GM12864 (cell line): ENCODE data around the gene HAGHL.

ENCODE experiments used
- DNase-seq: peaks from one replicate; pipeline ENCODE4 v3.0.0-alpha.2; 2011; ENCODE audit warnings: low read depth
- H3K4me3 ChIP-seq: 2 replicates; pipeline ENCODE4 v1.5.1; 2011; ENCODE audit warnings: mild to moderate bottlenecking, low read depth, low read length, control low read depth
- TF ChIP-seq, protein P1 (sequence below): IDR thresholded peaks from 2 replicates; pipeline ENCODE4 v1.5.1; 2011; ENCODE audit warnings: low read depth, mild to moderate bottlenecking, moderate library complexity, low read length, control low read depth, inconsistent platforms; ENCODE audit errors: missing control alignments

HAGHL gene

DNA sequence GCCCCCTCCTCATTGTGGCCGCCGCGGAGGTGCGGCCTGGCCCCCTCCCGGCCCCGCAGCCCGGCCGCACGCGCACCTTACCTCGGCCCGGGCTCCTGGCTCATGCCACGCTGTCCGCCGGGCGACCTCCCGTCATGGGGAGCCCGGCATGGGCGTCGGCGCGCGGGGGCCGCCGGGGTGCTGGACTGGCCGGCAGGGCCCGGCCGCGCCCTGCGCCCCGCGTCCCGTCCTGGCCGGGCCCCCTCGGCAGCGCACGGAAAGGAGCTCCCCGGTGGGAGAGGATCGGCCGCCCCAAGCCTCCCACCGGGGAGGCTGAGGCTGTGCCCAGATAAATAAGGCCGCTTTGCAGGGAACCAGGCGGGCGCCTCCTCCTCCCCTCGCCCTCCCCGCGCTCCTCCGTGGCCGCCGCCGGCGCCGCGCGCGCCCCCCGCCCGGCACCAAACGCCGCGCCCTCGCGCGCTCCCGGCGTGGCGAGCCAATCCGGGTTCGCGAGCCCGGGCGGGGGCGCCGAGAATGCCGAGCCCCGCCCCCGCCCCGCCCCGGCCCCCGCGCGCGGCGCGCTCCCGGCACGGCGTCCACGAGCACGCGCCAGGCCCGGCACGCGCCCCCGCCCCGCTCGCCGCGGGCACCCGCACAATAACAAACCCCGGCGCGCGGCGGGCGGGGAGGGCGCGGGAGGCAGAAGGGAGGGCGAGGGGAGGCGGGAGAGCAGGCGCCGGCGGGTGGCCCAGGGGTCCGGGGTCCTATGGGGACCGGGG is 21.3 kb upstream of the HAGHL start, which contains the start of gene FBXL16:
FBXL16 (minus strand) TSS at position 371 of the 758 bp plus-strand sequence. CDS start 8,396 bp downstream, outside the sequence.
- H3K4me3 ChIP-seq, result no peak within 1 kb of the TSS
- TF ChIP-seq, protein P1, sequence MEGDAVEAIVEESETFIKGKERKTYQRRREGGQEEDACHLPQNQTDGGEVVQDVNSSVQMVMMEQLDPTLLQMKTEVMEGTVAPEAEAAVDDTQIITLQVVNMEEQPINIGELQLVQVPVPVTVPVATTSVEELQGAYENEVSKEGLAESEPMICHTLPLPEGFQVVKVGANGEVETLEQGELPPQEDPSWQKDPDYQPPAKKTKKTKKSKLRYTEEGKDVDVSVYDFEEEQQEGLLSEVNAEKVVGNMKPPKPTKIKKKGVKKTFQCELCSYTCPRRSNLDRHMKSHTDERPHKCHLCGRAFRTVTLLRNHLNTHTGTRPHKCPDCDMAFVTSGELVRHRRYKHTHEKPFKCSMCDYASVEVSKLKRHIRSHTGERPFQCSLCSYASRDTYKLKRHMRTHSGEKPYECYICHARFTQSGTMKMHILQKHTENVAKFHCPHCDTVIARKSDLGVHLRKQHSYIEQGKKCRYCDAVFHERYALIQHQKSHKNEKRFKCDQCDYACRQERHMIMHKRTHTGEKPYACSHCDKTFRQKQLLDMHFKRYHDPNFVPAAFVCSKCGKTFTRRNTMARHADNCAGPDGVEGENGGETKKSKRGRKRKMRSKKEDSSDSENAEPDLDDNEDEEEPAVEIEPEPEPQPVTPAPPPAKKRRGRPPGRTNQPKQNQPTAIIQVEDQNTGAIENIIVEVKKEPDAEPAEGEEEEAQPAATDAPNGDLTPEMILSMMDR, result no peak
- no peak for DNase-seq

DNA sequence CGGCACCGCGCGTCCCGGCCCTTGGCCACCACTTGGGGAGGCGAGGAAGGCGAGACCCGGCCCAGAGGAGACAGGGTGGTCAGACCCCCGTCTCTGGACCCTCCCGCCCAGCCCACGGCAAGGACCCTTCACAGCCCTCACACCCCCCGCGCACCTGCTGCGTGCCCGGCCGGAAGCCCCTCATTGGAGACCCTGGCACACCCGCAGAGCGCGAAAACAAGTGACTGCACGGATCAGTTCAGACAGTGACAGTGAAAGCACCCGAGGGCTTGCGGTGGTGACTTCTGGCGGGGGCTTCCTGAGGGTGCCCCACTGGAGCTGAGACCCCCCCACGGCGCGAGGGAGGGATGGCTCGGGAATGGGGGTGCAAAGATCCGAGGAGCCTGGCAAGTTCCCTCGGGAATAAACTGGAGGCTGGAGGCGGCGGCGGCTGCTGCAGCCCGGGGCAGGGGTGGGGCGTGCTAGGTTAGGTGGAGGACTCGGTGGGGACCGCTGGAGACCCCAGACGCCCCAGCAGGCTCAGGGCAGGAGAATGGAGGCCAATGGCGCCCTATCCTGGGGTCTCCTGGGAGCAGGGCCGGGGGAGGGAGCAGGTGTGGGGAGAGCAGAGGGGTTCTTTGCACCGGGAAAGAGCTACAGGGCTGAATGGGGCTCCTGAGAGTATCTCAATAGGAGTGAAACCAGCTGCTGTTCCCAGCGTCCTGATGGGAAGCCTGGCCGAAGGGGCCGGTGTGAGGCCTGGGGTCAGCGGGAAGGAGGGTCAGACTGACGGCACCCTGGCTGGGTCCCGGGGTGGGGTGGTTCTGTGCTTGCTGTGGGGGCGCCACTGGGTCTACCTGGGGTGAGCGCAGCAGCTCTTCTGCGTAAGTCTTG is 20.5 kb upstream of the HAGHL start:
- H3K4me3 ChIP-seq, result no peak overlapping the region
- no peak for DNase-seq
- TF ChIP-seq, protein P1, result no peak

DNA sequence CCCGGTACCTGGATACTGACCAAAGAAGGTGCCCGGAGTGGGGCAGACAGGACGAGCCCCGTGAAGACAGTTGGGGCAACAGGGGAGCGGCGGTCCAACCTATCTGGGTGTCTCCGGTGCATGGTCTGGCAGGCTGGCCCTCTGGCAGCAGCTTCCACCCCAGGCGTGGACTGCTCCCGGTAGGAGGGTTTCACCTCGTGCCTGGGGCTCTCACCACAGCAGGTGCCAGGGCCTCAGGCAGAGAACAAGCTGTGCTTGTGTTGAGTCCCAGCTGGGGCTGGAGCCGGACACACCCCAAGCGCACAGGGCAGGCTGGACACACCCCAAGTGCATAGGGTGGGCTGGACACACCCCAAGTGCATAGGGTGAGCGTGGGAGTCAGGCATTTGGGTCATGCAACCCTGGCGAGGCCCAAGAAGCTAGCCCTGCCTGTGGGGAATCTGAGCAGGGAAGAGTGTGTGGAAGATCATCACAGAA is 19.8 kb upstream of the HAGHL start:
- H3K4me3 ChIP-seq, result no peak overlapping the region
- TF ChIP-seq, protein P1, result no peak
- DNase-seq, result no peak

DNA sequence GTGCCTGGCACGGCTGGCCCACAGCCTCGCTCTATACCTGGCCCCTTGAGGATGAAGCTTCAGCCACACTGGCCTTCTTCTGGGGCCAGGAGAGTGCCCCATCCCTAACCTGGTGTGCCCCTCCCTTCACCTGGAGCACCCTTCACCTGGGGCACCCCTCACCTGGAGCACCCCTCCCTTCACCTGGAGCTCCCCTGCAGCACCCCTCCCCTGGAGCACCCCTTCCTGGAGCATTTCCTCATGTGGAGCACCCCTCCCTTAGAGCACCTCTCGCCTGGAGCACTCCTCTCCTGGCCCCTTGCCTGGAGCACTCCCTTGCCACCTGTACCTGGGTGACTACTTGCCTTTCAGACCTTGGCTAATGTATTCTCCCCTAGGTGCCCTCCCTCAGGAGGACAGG is 18.9 kb upstream of the HAGHL start:
- no peak overlapping the region for H3K4me3 ChIP-seq

DNA sequence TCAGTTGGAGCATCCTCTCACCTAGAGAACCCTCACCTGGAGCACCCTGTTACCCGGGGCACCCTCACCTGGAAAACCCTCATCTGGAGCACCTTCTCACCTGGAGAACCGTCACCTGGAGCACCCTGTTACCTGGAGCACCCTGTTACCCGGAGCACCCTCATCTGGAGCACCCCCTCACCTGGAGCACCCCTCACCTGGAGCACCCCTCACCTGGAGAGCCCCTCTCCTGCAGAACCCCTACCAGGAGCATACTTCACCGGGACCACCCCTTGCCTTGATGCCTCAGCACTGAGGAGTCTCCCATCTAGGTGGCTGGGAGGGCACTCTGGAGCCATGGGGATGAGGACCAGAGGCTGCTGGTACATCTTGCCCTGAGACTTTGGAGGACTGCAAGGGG is 17.9 kb upstream of the HAGHL start:
- no peak for DNase-seq
- H3K4me3 ChIP-seq, result no peak overlapping the region
- TF ChIP-seq, protein P1, result no peak

More for the DNA sequence above, 18.9 kb upstream of the HAGHL start:
- TF ChIP-seq, protein P1, result no peak
- no peak for DNase-seq

DNA sequence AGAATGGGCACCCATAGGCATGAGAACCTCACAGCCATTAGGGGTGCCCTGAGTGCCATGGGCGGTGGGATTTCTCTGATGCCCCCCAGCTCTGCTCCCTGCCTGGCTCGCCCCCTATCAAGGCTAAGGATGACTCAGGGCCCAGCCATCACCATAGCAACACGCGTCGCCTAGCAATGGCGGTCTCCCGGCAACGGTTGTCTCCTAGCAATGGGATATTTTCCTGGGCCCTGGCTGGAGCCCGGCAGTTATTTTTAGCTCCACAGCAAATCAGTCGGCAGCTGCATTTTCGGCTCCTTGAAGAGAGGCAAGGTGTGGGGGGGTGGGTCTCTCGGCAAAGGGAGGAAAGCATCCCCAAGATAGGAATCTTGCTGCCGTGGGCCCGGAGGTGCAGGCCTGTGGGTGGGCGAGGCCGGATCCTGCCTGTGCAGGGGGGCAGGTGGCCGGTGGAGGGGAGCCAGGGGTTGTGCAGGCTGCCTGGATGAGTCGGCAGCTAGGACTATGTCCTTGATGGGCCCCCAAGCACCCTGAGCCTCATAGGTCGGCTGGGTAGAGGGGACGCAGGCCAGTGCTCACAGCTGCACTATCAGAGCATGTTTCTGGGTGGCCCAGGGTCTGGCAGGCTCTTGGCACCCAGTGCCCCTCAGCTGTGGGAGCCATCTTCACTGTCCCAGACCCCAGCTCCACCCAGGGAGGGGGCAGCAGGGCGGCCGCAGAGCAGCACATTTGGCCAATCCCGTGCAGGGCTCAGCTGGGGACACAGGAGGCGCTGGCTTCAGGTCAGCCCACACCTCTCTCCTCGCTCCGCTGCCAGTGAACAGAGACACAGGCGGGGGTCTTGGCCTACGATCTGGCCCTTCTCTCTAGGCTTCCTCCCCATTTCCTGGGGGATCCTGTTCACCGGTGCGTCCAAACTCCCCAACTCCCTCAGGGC is 17.1 kb upstream of the HAGHL start:
- DNase-seq, result no peak
- TF ChIP-seq, protein P1, result no peak
- H3K4me3 ChIP-seq, result no peak overlapping the region
